GM04503 (cell line): ENCODE measurements around the gene NRIP3.
"Not testable (repeated sequence)": the region's sequence is repeated elsewhere in the genome, so short reads cannot be mapped to it uniquely, and the experiment has no call there.

Experiments
- DNase-seq: peaks from one replicate; pipeline ENCODE4 v3.0.0-alpha.2; 2012; ENCODE audit warnings: low read depth

NRIP3 gene

GRCh38 chr11:8971196-8971923 is 32.4 kb downstream of the NRIP3 start:
- no peak for DNase-seq

- no peak for DNase-seq
These were observed 36.6 kb downstream of the NRIP3 start for GRCh38 chr11:8967184-8967583.

GRCh38 chr11:8964324-8965320 is 39.2 kb downstream of the NRIP3 start, which contains the start of gene TMEM9B:
Gene TMEM9B (minus strand): TSS chr11:8964442. CDS start chr11:8964313, 129 bp downstream.
- DNase-seq = peak; percentile 52

- DNase-seq = peak; percentile 26
These were observed 40.1 kb downstream of the NRIP3 start for GRCh38 chr11:8963569-8964323.

GRCh38 chr11:8962841-8963240 is 41.0 kb downstream of the NRIP3 start:
- DNase-seq = no peak

GRCh38 chr11:8961401-8961800 is 42.4 kb downstream of the NRIP3 start:
- DNase-seq = no peak

- DNase-seq = peak; percentile 39
These were observed 44.1 kb downstream of the NRIP3 start for GRCh38 chr11:8959546-8960166.

GRCh38 chr11:8956860-8957259 is 46.9 kb downstream of the NRIP3 start:
- DNase-seq = no peak

- DNase-seq = no peak
These were observed 54.9 kb downstream of the NRIP3 start for GRCh38 chr11:8948886-8949285.

- DNase-seq = no peak
These were observed 56.4 kb downstream of the NRIP3 start for GRCh38 chr11:8947230-8947943.

GRCh38 chr11:8942518-8943066 is 61.2 kb downstream of the NRIP3 start, which contains the start of gene ASCL3:
Gene ASCL3 (minus strand): TSS chr11:8943016. CDS start chr11:8938161, 4,855 bp downstream.
- no peak for DNase-seq

GRCh38 chr11:8941341-8942103 is 62.3 kb downstream of the NRIP3 start:
- no peak for DNase-seq

GRCh38 chr11:8937659-8938058 is 66.1 kb downstream of the NRIP3 start:
- no peak for DNase-seq

GRCh38 chr11:8937159-8937558 is 66.6 kb downstream of the NRIP3 start:
- DNase-seq = no peak

GRCh38 chr11:8935789-8936188 is 68.0 kb downstream of the NRIP3 start:
- DNase-seq = not testable (repeated sequence)

- no peak for DNase-seq
These were observed 68.9 kb downstream of the NRIP3 start for GRCh38 chr11:8934742-8935488.

GRCh38 chr11:8933931-8934330 is 69.9 kb downstream of the NRIP3 start:
- no peak for DNase-seq

GRCh38 chr11:8932564-8933180 is 71.1 kb downstream of the NRIP3 start, which contains the start of gene C11orf16:
Gene C11orf16 (minus strand): TSS chr11:8932947. CDS start chr11:8932308, 639 bp downstream.
- no peak for DNase-seq
